Neural cell (in vitro differentiated cells): Measurements from ENCODE around the gene RHOC. TPM values are rescaled to one million over a fixed set of nuclear protein-coding genes. Genes with fewer than 3 reads are reported as not detected.

Experiments
- H2AFZ ChIP-seq: fragments of 200-600, 300-800 bp; sonication (generic), shearing (Covaris generic); 2 replicates; pipeline ENCODE4 v1.6.0; 2014; ENCODE audit warnings: low read depth, mild to moderate bottlenecking, antibody characterized with exemption, low read length, moderate library complexity
- H3F3A ChIP-seq: fragments of 200-600 bp; shearing (Covaris generic); 2 replicates; pipeline ENCODE4 v1.6.1; 2016; ENCODE audit warnings: mild to moderate bottlenecking, moderate library complexity, mixed read lengths, antibody characterized with exemption, low read length; ENCODE audit not compliant: insufficient read depth, poor library complexity, severe bottlenecking
- H3K27ac ChIP-seq: fragments of 200-600, 300-800 bp; sonication (generic), shearing (Covaris generic); 2 replicates; pipeline ENCODE4 v1.5.1; 2014; ENCODE audit warnings: mild to moderate bottlenecking, low read length, moderate library complexity
- H3K27me3 ChIP-seq: fragments of 300-800, 200-600 bp; sonication (generic), shearing (Covaris generic); 2 replicates; pipeline ENCODE4 v1.6.0; 2014; ENCODE audit warnings: mild to moderate bottlenecking, low read depth, low read length, moderate library complexity; ENCODE audit not compliant: insufficient read depth
- H3K36me3 ChIP-seq: fragments of 300-800, 200-600 bp; sonication (generic), shearing (Covaris generic); 2 replicates; pipeline ENCODE4 v1.5.1; 2014; ENCODE audit warnings: mild to moderate bottlenecking, antibody characterized with exemption, low read length, moderate library complexity; ENCODE audit not compliant: insufficient read depth
- H3K4me2 ChIP-seq: fragments of 300-800, 200-600 bp; sonication (generic), shearing (Covaris generic); 2 replicates; pipeline ENCODE4 v1.6.0; 2014; ENCODE audit warnings: mild to moderate bottlenecking, low read length
- H3K4me3 ChIP-seq: fragments of 300-800, 200-600 bp; sonication (generic), shearing (Covaris generic); 2 replicates; pipeline ENCODE4 v1.5.1; 2014; ENCODE audit warnings: mild to moderate bottlenecking, low read length, moderate library complexity
- H3K79me2 ChIP-seq: fragments of 200-600 bp; shearing (Covaris generic); replicated peaks from 2 replicates; pipeline ENCODE4 v1.6.0; 2014; ENCODE audit warnings: mild to moderate bottlenecking, low read length, moderate library complexity; ENCODE audit not compliant: insufficient read depth
- H3K9ac ChIP-seq: fragments of 300-800, 200-600 bp; sonication (generic), shearing (Covaris generic); 2 replicates; pipeline ENCODE4 v1.6.1; 2016; ENCODE audit warnings: mild to moderate bottlenecking, low read length, mixed read lengths
- H3K9me2 ChIP-seq: fragments of 200-600 bp; shearing (Covaris generic); 2 replicates; pipeline ENCODE4 v1.6.1; 2016; ENCODE audit warnings: mild to moderate bottlenecking, low read length, mixed read lengths; ENCODE audit not compliant: insufficient read depth
- H3K9me3 ChIP-seq: fragments of 200-600, 300-800 bp; sonication (generic), shearing (Covaris generic); 2 replicates; pipeline ENCODE4 v1.6.1; 2016; ENCODE audit warnings: mild to moderate bottlenecking, mixed run types, low read length, moderate library complexity, mixed read lengths
- H4K20me1 ChIP-seq: fragments of 200-600 bp; shearing (Covaris generic); 2 replicates; pipeline ENCODE4 v1.6.1; 2016; ENCODE audit warnings: mild to moderate bottlenecking, mixed run types; ENCODE audit not compliant: insufficient read depth
- CTCF ChIP-seq: fragments of 450-650 bp; IDR thresholded peaks from 2 replicates; pipeline ENCODE4 v1.5.1; 2014; ENCODE audit warnings: antibody characterized with exemption, mild to moderate bottlenecking, moderate library complexity; ENCODE audit not compliant: poor library complexity, severe bottlenecking
- RAD21 ChIP-seq: fragments of 450-650 bp; conservative IDR thresholded peaks from 2 replicates; pipeline ENCODE4 v1.6.1; 2014; ENCODE audit warnings: antibody characterized with exemption, mild to moderate bottlenecking, moderate library complexity
- REST ChIP-seq: IDR thresholded peaks from 2 replicates; pipeline ENCODE4 v1.6.1; 2012; ENCODE audit warnings: borderline replicate concordance
- SMC3 ChIP-seq: fragments of 450-650 bp; conservative IDR thresholded peaks from 2 replicates; pipeline ENCODE4 v1.6.1; 2014; ENCODE audit warnings: antibody characterized with exemption, mild to moderate bottlenecking, moderate library complexity; ENCODE audit not compliant: poor library complexity
- TAF1 ChIP-seq: IDR thresholded peaks from 2 replicates; pipeline ENCODE4 v1.6.1; 2012; ENCODE audit warnings: low read depth
- polyA plus RNA-seq: library from polyadenylated mRNA; depleted of rRNA; stranded (reverse); fragments of >200 nt; gene quantifications from 2 replicates; pipeline ENCODE4 v1.2.3, GENCODE V29; 2014

Gene RHOC
- polyA plus RNA-seq, 1 donor from 2014 or later: 5.0 TPM

GRCh38 chr1:112674440-112674985, 32.4 kb downstream of the RHOC start, which contains the start of gene MOV10:
TSS of gene MOV10 (plus strand) at chr1:112674659. CDS start at chr1:112674913, 254 bp downstream.
- no peaks in the 10 kb centered on the region for H3K9me3 ChIP-seq
- no peak for TF ChIP-seq RAD21
- TF ChIP-seq TAF1: peak; percentile 19
- no peaks in the 10 kb centered on the region for H3K9me2 ChIP-seq
- H3K27me3 ChIP-seq: no peaks in the 10 kb centered on the region
- peak within 1 kb of the TSS; percentile 11 for H2AFZ ChIP-seq
- peak within 1 kb of the TSS; percentile 74 for H3K4me3 ChIP-seq
- peak within 1 kb of the TSS; percentile 61 for H3K9ac ChIP-seq
- peaks cover 5% of the 10 kb centered on the region for H3K36me3 ChIP-seq
- peak within 1 kb of the TSS; percentile 52 for H3K4me2 ChIP-seq
- H3K27ac ChIP-seq: no peak within 1 kb of the TSS
- no peaks in the 10 kb centered on the region for H3K79me2 ChIP-seq
- H4K20me1 ChIP-seq: no peaks in the 10 kb centered on the region
- H3F3A ChIP-seq: no peaks in the 10 kb centered on the region

- H3K4me2 ChIP-seq: peak overlapping the region; percentile 52
- no peaks in the 10 kb centered on the region for H4K20me1 ChIP-seq
- no peaks in the 10 kb centered on the region for H3K27me3 ChIP-seq
- no peaks in the 10 kb centered on the region for H3K9me3 ChIP-seq
- TF ChIP-seq CTCF (peak; percentile 30), REST (no peak)
- no peaks in the 10 kb centered on the region for H3K79me2 ChIP-seq
- H3F3A ChIP-seq: no peaks in the 10 kb centered on the region
- H3K27ac ChIP-seq: no peak overlapping the region
- H2AFZ ChIP-seq: no peak overlapping the region
- H3K36me3 ChIP-seq: peaks cover 5% of the 10 kb centered on the region
- peak overlapping the region; percentile 61 for H3K9ac ChIP-seq
- H3K9me2 ChIP-seq: no peaks in the 10 kb centered on the region
- peak overlapping the region; percentile 74 for H3K4me3 ChIP-seq
Measured at GRCh38 chr1:112673592-112674439, 33.1 kb downstream of the RHOC start.

GRCh38 chr1:112672842-112673241, 34.1 kb downstream of the RHOC start:
- Histone ChIP-seq H3K9me2 (no peaks in the 10 kb centered on the region), H2AFZ (no peak overlapping the region), H3K4me2 (no peak overlapping the region), H3K27me3 (no peaks in the 10 kb centered on the region), H3K27ac (no peak overlapping the region), H3K36me3 (peaks cover 5% of the 10 kb centered on the region), H3K4me3 (no peak overlapping the region), H3K9me3 (no peaks in the 10 kb centered on the region), H3K9ac (no peak overlapping the region), H4K20me1 (no peaks in the 10 kb centered on the region), H3F3A (no peaks in the 10 kb centered on the region), H3K79me2 (no peaks in the 10 kb centered on the region)
- no peak for TF ChIP-seq SMC3
